WTC11 (cell line): Measurements from ENCODE around the gene SMC2. TPM values are rescaled to one million over a fixed set of nuclear protein-coding genes. Genes with fewer than 3 reads are reported as not detected.

Experiments
- ATAC-seq: fragments of 200-7000 bp; cut with Tn5 transposase; 2 replicates; pipeline ENCODE4 v1.10.0; 2021; ENCODE audit warnings: mild to moderate bottlenecking, moderate library complexity
- CTCF ChIA-PET: fragments of 300-600 bp; sonication (Branson Sonifier 250); formaldehyde crosslinking; loops from one replicate; lab custom pipeline; 2021; ENCODE audit warnings: antibody characterized with exemption; lab: Charles Lee
- POLR2A ChIA-PET: fragments of 350-600 bp; sonication (Branson Sonifier 250); formaldehyde crosslinking; loops from one replicate; lab custom pipeline; 2021; ENCODE audit warnings: antibody characterized with exemption; lab: Charles Lee
- DNase-seq: peaks from one replicate; pipeline ENCODE4 v3.0.0; 2021; ENCODE audit warnings: low spot score
- H3K27ac Mint-ChIP-seq: 2 replicates; pipeline ENCODE4 v1.8.0; 2021; ENCODE audit warnings: mixed read lengths
- H3K27me3 Mint-ChIP-seq: 2 replicates; pipeline ENCODE4 v1.8.0; 2021; ENCODE audit warnings: low read depth, mild to moderate bottlenecking, moderate library complexity, mixed read lengths
- H3K36me3 Mint-ChIP-seq: 2 replicates; pipeline ENCODE4 v1.8.0; 2021; ENCODE audit warnings: mixed read lengths
- H3K4me1 Mint-ChIP-seq: 2 replicates; pipeline ENCODE4 v1.8.0; 2022; ENCODE audit warnings: mixed read lengths
- H3K4me3 Mint-ChIP-seq: 2 replicates; pipeline ENCODE4 v1.8.0; 2021; ENCODE audit warnings: mild to moderate bottlenecking, moderate library complexity, mixed read lengths
- H3K9me3 Mint-ChIP-seq: 2 replicates; pipeline ENCODE4 v1.8.0; 2021; ENCODE audit warnings: mixed read lengths
- FOXJ3 ChIP-seq: sonication (generic); formaldehyde crosslinking; IDR thresholded peaks from 2 replicates; pipeline ENCODE4 v1.9.0; 2021; ENCODE audit warnings: missing genetic modification reagents, mild to moderate bottlenecking, borderline replicate concordance
- FOXP1 ChIP-seq: sonication (generic); formaldehyde crosslinking; IDR thresholded peaks from 2 replicates; pipeline ENCODE4 v1.8.0; 2022; ENCODE audit warnings: missing genetic modification reagents, mild to moderate bottlenecking, moderate library complexity, borderline replicate concordance
- FOXP4 ChIP-seq: sonication (generic); formaldehyde crosslinking; IDR thresholded peaks from 2 replicates; pipeline ENCODE4 v1.8.0; 2022; ENCODE audit warnings: mild to moderate bottlenecking, missing genetic modification reagents
- GTF2I ChIP-seq: fragments of 250-450 bp; sonication (Bioruptor Pico); conservative IDR thresholded peaks from 2 replicates; pipeline ENCODE4 v1.4.0; 2021; ENCODE audit warnings: mild to moderate bottlenecking
- JUN ChIP-seq: sonication (generic); formaldehyde crosslinking; IDR thresholded peaks from 2 replicates; pipeline ENCODE4 v1.8.0; 2023; ENCODE audit warnings: mild to moderate bottlenecking, missing genetic modification reagents
- KAT7 ChIP-seq: sonication (generic); formaldehyde crosslinking; IDR thresholded peaks from 2 replicates; pipeline ENCODE4 v1.8.1; 2023; ENCODE audit warnings: missing genetic modification reagents, mild to moderate bottlenecking, borderline replicate concordance
- NFE2L1 ChIP-seq: sonication (generic); formaldehyde crosslinking; IDR thresholded peaks from 2 replicates; pipeline ENCODE4 v1.8.1; 2023; ENCODE audit warnings: missing genetic modification reagents
- NFYB ChIP-seq: sonication (generic); formaldehyde crosslinking; conservative IDR thresholded peaks from 2 replicates; pipeline ENCODE4 v1.8.0; 2022; ENCODE audit warnings: low read depth, missing genetic modification reagents
- PRDM15 ChIP-seq: sonication (generic); formaldehyde crosslinking; IDR thresholded peaks from 2 replicates; pipeline ENCODE4 v1.8.0; 2022; ENCODE audit warnings: missing genetic modification reagents
- PREB ChIP-seq: sonication (generic); formaldehyde crosslinking; IDR thresholded peaks from 2 replicates; pipeline ENCODE4 v1.8.1; 2022; ENCODE audit warnings: mild to moderate bottlenecking, missing genetic modification reagents, moderate library complexity, borderline replicate concordance
- SMAD3 ChIP-seq: sonication (generic); formaldehyde crosslinking; IDR thresholded peaks from 2 replicates; pipeline ENCODE4 v1.8.0; 2022; ENCODE audit warnings: missing genetic modification reagents, mild to moderate bottlenecking, borderline replicate concordance
- SOX15 ChIP-seq: fragments of 250-450 bp; sonication (Bioruptor Pico); IDR thresholded peaks from 2 replicates; pipeline ENCODE4 v1.9.0; 2021; ENCODE audit warnings: mild to moderate bottlenecking
- ZNF317 ChIP-seq: sonication (generic); formaldehyde crosslinking; IDR thresholded peaks from 2 replicates; pipeline ENCODE4 v1.8.1; 2023; ENCODE audit warnings: low read depth, mild to moderate bottlenecking, moderate library complexity, missing genetic modification reagents, borderline replicate concordance
- ZNF423 ChIP-seq: fragments of 250-450 bp; sonication (Bioruptor Pico); IDR thresholded peaks from 2 replicates; pipeline ENCODE4 v2.1.2; 2022; ENCODE audit warnings: mild to moderate bottlenecking, moderate library complexity
- ZNF671 ChIP-seq: fragments of 250-450 bp; sonication (Bioruptor Pico); IDR thresholded peaks from 2 replicates; pipeline ENCODE4 v1.8.0; 2021; ENCODE audit warnings: mild to moderate bottlenecking
- total RNA-seq: library from RNA; stranded (reverse); gene quantifications from 3 replicates; pipeline ENCODE4 v1.2.3, GENCODE V29; 2021
- TF ChIP-seq, protein P1 (sequence below): sonication (generic); formaldehyde crosslinking; IDR thresholded peaks from 2 replicates; pipeline ENCODE4 v1.8.0; 2023; ENCODE audit warnings: missing genetic modification reagents
- TF ChIP-seq, protein P2 (sequence below): sonication (generic); formaldehyde crosslinking; IDR thresholded peaks from 2 replicates; pipeline ENCODE4 v1.8.1; 2022; ENCODE audit warnings: mild to moderate bottlenecking, moderate library complexity, missing genetic modification reagents
- TF ChIP-seq, protein P3 (sequence below): sonication (generic); formaldehyde crosslinking; IDR thresholded peaks from 2 replicates; pipeline ENCODE4 v1.8.0; 2023; ENCODE audit warnings: mild to moderate bottlenecking, missing genetic modification reagents
- TF ChIP-seq, protein P4 (sequence below): fragments of 250-450 bp; sonication (Bioruptor Pico); IDR thresholded peaks from 2 replicates; pipeline ENCODE4 v2.1.2; 2022; ENCODE audit warnings: mild to moderate bottlenecking, moderate library complexity
- TF ChIP-seq, protein P5 (sequence below): sonication (generic); formaldehyde crosslinking; IDR thresholded peaks from 2 replicates; pipeline ENCODE4 v1.8.1; 2023; ENCODE audit warnings: mild to moderate bottlenecking, missing genetic modification reagents, moderate library complexity

Gene SMC2
- total RNA-seq, 1 experiment from 2014 or later = 31.9 TPM

DNA sequence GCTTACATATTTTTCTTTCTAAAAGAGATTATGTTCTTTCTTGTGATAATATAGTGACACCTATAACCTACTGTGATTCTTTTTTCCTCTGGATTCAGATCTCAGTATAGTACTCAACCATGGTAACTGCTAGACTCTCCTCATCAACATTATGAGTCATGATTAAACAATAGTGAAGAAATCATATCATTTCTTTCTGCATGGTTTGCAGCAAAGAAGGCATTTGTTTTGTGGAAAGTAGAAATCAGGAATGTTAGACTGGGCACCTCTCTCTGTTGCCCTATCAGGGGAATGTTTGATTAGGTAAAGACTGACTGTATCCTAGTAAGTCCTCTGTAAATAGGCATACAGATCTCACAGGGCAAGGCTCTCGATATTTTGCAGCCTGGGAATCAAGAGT, 25.6 kb upstream of the SMC2 start:
- Mint-ChIP-seq H3K4me3 (no peak overlapping the region), H3K27me3 (no peaks in the 10 kb centered on the region), H3K4me1 (no peaks in the 10 kb centered on the region), H3K36me3 (no peaks in the 10 kb centered on the region), H3K9me3 (no peaks in the 10 kb centered on the region), H3K27ac (no peak overlapping the region)
- ChIA-PET CTCF (no interaction called here), POLR2A (no interaction called here)
- DNase-seq = no peak
- no peak for ATAC-seq
- TF ChIP-seq, protein P1, sequence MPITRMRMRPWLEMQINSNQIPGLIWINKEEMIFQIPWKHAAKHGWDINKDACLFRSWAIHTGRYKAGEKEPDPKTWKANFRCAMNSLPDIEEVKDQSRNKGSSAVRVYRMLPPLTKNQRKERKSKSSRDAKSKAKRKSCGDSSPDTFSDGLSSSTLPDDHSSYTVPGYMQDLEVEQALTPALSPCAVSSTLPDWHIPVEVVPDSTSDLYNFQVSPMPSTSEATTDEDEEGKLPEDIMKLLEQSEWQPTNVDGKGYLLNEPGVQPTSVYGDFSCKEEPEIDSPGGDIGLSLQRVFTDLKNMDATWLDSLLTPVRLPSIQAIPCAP = no peak
- TF ChIP-seq FOXJ3 (CRISPR knock-in tag) = no peak
- TF ChIP-seq PRDM15 (CRISPR knock-in tag) = no peak
- no peak for TF ChIP-seq FOXP1
- no peak for TF ChIP-seq KAT7 (CRISPR knock-in tag)
- TF ChIP-seq FOXP4 (CRISPR knock-in tag) = no peak
- no peak for TF ChIP-seq NFYB
- no peak for TF ChIP-seq PREB (CRISPR knock-in tag)
- TF ChIP-seq ZNF423 = no peak
- TF ChIP-seq, protein P2, sequence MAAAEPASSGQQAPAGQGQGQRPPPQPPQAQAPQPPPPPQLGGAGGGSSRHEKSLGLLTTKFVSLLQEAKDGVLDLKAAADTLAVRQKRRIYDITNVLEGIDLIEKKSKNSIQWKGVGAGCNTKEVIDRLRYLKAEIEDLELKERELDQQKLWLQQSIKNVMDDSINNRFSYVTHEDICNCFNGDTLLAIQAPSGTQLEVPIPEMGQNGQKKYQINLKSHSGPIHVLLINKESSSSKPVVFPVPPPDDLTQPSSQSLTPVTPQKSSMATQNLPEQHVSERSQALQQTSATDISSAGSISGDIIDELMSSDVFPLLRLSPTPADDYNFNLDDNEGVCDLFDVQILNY = no peak
- TF ChIP-seq SMAD3 (CRISPR knock-in tag) = no peak
- TF ChIP-seq, protein P3, sequence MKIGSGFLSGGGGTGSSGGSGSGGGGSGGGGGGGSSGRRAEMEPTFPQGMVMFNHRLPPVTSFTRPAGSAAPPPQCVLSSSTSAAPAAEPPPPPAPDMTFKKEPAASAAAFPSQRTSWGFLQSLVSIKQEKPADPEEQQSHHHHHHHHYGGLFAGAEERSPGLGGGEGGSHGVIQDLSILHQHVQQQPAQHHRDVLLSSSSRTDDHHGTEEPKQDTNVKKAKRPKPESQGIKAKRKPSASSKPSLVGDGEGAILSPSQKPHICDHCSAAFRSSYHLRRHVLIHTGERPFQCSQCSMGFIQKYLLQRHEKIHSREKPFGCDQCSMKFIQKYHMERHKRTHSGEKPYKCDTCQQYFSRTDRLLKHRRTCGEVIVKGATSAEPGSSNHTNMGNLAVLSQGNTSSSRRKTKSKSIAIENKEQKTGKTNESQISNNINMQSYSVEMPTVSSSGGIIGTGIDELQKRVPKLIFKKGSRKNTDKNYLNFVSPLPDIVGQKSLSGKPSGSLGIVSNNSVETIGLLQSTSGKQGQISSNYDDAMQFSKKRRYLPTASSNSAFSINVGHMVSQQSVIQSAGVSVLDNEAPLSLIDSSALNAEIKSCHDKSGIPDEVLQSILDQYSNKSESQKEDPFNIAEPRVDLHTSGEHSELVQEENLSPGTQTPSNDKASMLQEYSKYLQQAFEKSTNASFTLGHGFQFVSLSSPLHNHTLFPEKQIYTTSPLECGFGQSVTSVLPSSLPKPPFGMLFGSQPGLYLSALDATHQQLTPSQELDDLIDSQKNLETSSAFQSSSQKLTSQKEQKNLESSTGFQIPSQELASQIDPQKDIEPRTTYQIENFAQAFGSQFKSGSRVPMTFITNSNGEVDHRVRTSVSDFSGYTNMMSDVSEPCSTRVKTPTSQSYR (CRISPR knock-in tag) = no peak
- no peak for TF ChIP-seq GTF2I (CRISPR knock-in tag)
- TF ChIP-seq NFE2L1 (CRISPR knock-in tag) = no peak
- TF ChIP-seq, protein P4, sequence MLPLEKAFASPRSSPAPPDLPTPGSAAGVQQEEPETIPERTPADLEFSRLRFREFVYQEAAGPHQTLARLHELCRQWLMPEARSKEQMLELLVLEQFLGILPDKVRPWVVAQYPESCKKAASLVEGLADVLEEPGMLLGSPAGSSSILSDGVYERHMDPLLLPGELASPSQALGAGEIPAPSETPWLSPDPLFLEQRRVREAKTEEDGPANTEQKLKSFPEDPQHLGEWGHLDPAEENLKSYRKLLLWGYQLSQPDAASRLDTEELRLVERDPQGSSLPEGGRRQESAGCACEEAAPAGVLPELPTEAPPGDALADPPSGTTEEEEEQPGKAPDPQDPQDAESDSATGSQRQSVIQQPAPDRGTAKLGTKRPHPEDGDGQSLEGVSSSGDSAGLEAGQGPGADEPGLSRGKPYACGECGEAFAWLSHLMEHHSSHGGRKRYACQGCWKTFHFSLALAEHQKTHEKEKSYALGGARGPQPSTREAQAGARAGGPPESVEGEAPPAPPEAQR (CRISPR knock-in tag) = no peak
- no peak for TF ChIP-seq ZNF671 (CRISPR knock-in tag)
- no peak for TF ChIP-seq SOX15 (CRISPR knock-in tag)
- no peak for TF ChIP-seq JUN (CRISPR knock-in tag)
- no peak for TF ChIP-seq ZNF317 (CRISPR knock-in tag)
- TF ChIP-seq, protein P5, sequence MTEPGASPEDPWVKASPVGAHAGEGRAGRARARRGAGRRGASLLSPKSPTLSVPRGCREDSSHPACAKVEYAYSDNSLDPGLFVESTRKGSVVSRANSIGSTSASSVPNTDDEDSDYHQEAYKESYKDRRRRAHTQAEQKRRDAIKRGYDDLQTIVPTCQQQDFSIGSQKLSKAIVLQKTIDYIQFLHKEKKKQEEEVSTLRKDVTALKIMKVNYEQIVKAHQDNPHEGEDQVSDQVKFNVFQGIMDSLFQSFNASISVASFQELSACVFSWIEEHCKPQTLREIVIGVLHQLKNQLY (CRISPR knock-in tag) = no peak
